HTR-8/SVneo (cell line): ENCODE data around the gene PYURF.

Experiments used
- DNase-seq: peaks from one replicate; pipeline ENCODE4 v3.0.0; 2011; ENCODE audit warnings: low spot score, mixed read lengths; ENCODE audit not compliant: insufficient read length
- FAIRE-seq: peaks from 2 replicates; lab custom pipeline; 2011; peaks lifted over from hg19 to GRCh38; lab: Jason Lieb, UNC

Gene PYURF

GRCh38 chr4:88514557-88515511 is 8.7 kb downstream of the PYURF start:
- no peak for DNase-seq

GRCh38 chr4:88511236-88511635 is 12.3 kb downstream of the PYURF start:
- DNase-seq = no peak
- FAIRE-seq = no peak

More at GRCh38 chr4:88514557-88515511, 8.7 kb downstream of the PYURF start:
- FAIRE-seq = no peak

- FAIRE-seq = no peak
Observed at GRCh38 chr4:88503344-88503743, 20.2 kb downstream of the PYURF start.

GRCh38 chr4:88497859-88498409 is 25.6 kb downstream of the PYURF start:
- FAIRE-seq (no peak), DNase-seq (no peak)

More at GRCh38 chr4:88503344-88503743, 20.2 kb downstream of the PYURF start:
- DNase-seq = no peak

- no peak for FAIRE-seq
- no peak for DNase-seq
Observed at GRCh38 chr4:88489100-88489761, 34.3 kb downstream of the PYURF start.

GRCh38 chr4:88481537-88481936 is 42.0 kb downstream of the PYURF start:
- FAIRE-seq (no peak), DNase-seq (no peak)

GRCh38 chr4:88478247-88478646 is 45.3 kb downstream of the PYURF start:
- DNase-seq (no peak), FAIRE-seq (no peak)

GRCh38 chr4:88477229-88477860 is 46.2 kb downstream of the PYURF start:
- FAIRE-seq (no peak), DNase-seq (no peak)
